Measurements from ENCODE around the gene ANKRD44.
"Not testable (repeated sequence)": the region's sequence is repeated elsewhere in the genome, so short reads cannot be mapped to it uniquely, and the experiment has no call there.

ANKRD44 gene

DNA sequence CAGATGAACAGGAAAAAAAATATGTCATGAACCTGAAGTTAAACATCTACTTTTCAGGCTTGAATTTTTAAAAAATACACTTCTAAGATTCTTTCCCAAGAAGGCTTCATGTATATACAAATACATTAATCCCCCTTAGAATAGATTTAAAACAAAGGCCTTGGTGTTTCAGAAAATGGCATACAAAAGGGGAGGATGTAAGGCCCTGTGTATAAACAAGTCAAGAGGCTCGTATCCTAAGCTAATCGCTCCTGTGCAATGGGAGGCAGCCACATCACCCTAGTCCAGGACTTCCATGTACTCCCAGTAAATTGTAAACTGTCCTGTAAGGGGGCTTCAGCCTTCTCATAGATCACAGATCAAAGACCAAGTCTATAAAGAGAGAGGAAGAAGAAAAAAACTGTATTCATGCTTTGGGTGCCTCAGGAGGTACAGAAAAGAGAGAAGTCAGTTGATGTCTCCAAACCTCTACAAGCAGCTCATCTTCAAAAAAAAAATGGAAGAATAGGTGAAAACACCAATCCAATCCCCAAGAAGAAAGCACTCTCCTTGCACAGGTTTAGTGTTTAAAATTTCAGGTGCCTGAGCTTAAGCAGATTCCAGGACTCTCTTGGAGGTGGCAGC lies 53.9 kb downstream of the ANKRD44 start:
- no peak for DNase-seq

GRCh38 chr2:197256021-197256420 lies 54.6 kb downstream of the ANKRD44 start:
- DNase-seq, result no peak

GRCh38 chr2:197255543-197255942 lies 55.0 kb downstream of the ANKRD44 start:
- DNase-seq, result peak; percentile 65

- peak; percentile 46 for DNase-seq
Observed at GRCh38 chr2:197254776-197255530, 55.6 kb downstream of the ANKRD44 start.

GRCh38 chr2:197251576-197251975 lies 59.0 kb downstream of the ANKRD44 start:
- DNase-seq, result no peak

DNA sequence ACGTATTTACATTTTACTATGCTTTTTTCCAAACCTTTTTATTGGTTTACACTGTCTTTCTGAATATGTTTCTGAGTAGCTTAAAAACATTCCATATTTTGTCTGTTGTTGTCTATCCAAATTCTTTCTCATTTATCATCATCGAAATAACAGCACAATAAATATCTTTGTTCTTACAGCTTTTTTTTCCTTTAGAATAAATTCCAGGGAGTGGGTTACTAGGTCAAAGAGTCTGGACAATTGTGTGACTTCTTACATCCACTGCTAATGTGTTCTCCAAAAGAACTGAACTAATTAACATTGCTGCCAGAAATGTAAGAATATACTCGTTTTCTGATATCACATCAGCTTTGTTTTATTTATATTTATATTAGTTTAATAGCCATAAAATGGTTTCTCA lies 59.4 kb downstream of the ANKRD44 start:
- DNase-seq, result no peak

- DNase-seq, result no peak
Observed at GRCh38 chr2:197250084-197250397, 60.5 kb downstream of the ANKRD44 start.

- no peak for DNase-seq
Observed at GRCh38 chr2:197249381-197250083, 61.0 kb downstream of the ANKRD44 start.

DNA sequence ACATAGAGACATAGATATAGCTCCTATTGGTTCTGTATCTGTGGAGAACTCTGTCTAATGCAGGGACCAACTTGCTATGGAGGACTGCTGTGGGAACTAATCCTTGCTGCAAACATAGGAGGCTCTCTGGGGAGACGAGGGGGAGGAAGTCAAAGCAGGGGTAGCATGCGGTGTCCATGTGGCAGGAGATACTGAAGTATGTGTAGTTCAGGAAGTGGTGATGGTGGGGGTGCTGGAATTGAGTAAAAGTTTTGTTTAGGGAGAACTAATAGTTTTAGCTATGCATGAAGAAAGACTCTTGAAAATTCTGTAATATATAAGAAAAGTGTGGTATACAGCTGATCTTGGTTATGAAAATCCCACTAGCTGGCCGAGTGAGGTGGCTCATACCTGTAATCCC lies 62.0 kb downstream of the ANKRD44 start:
- peak; percentile 61 for DNase-seq

DNA sequence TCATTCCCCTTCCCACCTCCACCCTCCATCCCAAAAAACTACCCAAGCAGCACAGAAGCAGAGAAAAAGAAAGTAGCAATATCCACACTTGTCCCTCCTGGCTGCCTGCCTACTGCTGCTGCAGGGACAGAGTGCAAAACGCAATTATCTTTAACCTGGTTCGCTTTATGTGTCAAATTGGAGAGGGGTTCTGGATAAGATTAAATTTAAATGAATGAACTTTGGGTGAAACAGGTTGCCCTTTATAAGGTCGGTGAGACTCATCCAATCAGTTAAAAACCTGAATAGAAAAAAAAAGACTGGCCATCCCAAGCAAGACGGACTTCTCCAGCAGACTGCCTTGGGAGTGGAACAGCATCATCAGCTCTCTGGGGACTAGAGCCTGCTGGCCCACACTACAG lies 62.6 kb downstream of the ANKRD44 start:
- DNase-seq, result no peak

DNA sequence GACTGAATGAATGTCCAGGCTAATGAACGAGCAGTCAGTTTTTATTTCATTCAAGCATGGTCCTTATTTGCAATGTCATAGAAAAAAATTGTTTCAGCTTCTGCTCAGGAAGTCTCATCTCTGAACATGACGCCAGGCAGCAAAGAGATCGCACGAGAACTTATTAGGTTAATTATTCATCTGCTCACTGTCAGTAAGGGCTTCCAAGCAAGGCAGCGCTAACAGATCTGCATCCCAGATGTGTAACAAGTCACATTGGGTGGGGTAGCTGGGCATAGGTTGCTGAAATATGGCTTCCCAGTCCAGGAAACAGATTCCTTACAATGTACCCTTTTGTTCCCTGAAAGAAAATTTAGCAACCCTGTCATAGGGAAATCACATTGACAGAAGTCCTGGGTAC lies 63.5 kb downstream of the ANKRD44 start:
- no peak for DNase-seq

DNA sequence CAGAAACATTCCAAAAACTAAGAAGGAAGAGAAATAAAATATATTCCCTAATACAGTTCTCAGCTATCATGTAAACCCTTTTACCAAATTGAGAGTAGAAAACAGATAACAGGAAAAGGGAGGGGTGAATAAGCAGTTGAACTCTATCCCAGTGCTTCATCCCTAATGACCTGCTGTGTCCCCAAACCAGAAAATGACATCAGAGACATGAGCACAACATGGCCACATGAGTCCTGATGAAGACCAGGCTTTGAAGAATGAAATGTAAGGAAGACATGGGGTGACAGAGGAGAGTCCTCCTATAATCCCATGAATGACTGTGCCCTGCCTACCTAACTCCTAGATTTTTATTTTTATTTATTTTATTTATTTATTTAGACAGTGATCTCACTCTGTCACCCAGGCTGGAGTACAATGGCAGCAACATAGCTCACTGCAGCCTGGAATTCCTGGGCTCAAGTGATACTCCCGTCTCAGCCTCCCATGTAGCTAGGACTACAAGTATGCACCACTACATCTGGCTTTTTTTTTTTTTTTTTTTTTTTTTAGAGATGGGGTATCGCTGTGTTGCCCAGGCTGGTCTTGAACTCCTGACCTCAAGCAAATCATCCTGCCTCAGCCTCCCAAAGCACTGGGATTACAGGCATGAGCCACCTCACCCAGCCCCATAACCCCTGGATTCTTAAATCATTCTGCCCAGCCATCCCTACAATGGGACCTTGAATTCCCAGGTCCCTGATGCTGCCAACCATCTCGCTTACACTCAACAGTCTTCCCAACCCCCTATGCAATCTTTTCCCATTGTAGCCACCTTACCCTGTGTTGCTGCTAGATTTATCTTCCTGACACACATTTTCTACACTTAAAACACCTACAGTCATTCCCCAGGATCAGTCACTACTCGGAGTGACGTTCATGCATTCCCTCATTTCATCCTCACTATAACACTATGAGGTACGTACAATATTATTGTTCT lies 64.5 kb downstream of the ANKRD44 start:
- DNase-seq, result no peak

DNA sequence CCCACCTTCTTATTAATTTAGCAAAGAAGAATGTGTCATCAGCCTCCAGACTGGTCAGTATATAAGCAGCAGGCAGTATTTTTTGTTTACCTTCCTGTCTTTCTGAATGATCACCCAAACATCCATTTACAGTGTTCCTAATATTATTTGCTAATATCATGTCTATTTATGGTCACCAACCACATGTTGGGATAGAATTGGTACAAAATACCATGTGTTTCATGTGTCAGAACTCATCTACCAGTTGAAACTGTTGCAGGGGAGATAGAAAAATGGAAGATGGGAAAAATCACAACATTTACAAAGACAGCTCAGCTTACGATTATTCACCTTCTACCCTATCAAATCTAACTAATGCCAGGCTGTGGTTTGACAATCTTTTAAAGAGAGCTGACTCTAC lies 66.2 kb downstream of the ANKRD44 start:
- no peak for DNase-seq

DNA sequence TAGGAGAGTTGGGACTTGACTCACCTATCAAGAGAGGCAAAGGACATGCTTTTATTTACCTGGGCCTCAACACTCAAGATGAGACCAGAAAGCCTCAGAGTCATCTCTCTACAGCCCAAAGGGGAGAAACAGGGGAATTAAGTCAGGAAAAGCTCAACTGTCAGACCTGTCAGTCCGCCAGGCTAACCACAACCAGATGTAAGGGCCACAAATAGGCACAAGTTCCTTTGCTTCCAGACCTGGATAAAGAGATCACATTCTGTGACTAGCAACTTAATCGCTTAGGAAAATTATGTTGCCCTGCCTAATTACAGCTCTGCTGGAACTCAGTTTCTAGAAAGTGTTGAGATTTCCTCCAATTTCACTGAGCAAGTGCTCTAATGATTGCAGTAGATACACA lies 67.9 kb downstream of the ANKRD44 start:
- no peak for DNase-seq

GRCh38 chr2:197241596-197241995 lies 69.0 kb downstream of the ANKRD44 start:
- no peak for DNase-seq

DNA sequence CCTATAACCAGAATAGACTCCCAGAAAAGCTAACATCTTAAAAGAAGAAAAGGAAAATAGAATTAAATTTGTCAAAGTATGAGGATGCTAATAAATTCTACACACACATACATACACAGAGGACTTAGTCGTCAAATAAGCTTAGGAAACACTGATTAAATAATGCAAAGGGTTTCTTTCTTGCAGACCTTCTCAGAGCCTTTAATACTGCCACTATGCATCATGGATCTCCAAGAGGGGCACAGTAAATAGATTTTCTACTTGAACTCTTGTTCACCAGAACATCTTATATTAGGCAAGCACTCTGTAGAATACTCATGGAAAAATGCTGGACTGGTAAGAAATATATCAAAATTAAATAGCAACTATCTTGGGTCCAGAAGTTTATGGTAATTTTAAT lies 69.4 kb downstream of the ANKRD44 start:
- no peak for DNase-seq

DNA sequence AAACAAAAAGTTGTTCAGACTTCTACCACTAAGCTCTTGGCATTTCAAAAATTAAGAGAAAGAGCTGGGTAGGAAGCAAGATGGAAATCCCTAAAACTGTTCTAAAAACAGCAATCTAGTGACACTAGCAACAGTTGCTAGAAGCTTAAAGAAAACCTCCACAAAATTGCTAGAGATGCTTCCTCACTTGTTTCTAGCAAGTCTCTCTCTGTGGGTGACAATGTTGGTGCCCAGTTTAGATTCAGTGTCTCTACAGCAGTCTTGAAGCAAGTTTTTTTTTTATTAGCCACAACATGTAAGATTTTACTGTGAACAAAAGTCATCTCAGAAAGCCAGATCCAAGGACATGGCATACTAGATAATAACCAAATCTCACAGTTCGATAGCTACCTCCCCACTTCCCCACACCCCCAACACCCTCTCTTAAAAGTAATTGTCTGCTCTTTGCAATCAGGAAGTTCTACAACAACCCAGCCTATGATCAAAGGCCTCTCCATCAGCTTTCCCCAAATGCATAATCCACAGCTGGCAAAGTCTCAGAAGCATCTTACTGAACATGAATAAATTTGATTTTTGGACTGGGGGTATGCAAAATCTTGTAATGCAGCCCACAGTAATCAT lies 70.0 kb downstream of the ANKRD44 start:
- DNase-seq, result peak; percentile 40

DNA sequence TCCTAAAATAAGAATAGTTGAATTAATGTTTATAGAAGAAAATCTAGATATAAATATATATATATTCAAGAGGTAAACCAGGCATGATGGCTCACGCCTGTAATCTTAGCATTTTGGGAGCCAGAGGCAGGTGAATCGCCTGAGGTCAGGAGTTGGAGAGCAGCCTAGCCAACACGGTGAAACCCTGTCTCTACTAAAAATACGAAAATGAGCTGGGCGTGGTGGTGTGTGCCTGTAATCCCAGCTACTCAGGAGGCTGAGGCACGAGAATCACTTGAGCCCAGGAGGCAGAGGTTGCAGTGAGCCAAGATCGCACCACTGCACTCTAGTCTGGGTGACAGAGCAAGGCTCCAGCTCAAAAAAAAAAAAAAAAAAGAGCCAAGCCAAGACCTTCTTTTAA lies 70.6 kb downstream of the ANKRD44 start:
- not testable (repeated sequence) for DNase-seq

- no peak for DNase-seq
Observed at GRCh38 chr2:197239434-197239833, 71.1 kb downstream of the ANKRD44 start.

GRCh38 chr2:197238043-197238365 lies 72.6 kb downstream of the ANKRD44 start:
- DNase-seq, result no peak

DNA sequence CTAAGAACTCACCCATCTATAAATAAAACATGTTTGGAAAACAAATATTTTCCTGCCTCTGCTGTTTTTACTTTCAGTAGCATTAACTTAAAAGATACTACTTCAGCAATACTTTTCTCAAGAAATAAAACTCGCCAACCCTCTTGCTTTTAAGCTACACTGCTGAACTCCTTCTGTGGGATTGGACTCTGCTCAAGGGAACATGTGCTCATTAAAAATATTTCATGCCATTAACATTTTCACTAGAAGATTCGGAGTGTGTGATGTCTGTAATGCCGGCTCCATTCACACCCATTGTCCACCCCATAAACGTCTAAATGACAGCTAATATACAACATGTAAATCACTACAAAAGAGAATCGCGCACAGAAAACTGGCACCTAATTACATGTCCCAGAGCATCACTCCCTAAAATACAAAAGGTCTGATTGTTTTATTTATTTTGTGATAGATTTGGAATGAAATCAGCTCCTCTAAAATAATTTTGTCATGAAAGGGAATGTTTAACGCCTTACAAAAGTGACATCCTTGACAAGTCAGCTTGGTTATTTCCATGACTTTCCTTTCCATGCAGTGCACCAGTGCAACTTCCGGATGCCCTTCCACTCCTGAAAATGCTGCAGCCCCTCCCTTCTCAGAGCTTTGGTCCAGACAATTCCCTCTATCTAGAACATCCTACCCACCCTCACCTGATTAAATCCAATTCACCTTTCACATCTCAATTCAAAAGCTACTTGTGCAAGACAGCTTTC lies 73.1 kb downstream of the ANKRD44 start:
- DNase-seq, result no peak

DNA sequence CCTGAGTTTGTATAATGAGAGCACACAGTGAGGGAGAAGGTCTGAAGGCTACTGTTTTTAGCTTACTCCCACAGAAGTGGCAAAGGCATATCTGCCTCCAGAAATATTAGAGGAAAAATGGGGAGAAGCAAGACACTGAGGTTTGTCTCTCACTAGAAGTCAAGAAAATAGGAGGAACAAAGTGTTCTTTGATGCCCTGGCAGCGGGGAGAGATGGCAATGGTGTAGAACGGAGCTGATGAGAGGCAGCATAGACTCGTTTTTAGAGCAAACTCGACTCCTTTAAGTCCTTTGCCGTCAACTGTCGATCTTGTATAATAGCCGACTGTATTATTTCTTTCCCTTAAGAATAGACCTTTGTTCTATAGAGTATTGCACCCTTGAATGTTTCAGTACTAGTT lies 73.8 kb downstream of the ANKRD44 start:
- peak; percentile 49 for DNase-seq

Data from CD4-positive, alpha-beta T cell treated with Interleukin-17A for 4 hours (primary cell).